ENCODE data around the gene ZNF22. TPM values are rescaled to one million over a fixed set of nuclear protein-coding genes. Genes with fewer than 3 reads are reported as not detected.
A peak's percentile ranks its signal among the peaks of the same experiment; 100 is the strongest.

ZNF22 gene
- total RNA-seq, 1 donor from 2014 or later, result 21.6 TPM

- Mint-ChIP-seq H3K36me3 (ENCODE audit: low read depth) (peaks cover 11% of the 10 kb centered on the region), H3K4me3 (ENCODE audit: unreplicated experiment) (peak overlapping the region; percentile 22), H3K27me3 (ENCODE audit: low read depth) (no peaks in the 10 kb centered on the region), H3K27ac (ENCODE audit: unreplicated experiment) (peak overlapping the region; percentile 83), H3K9me3 (ENCODE audit: low read depth) (no peaks in the 10 kb centered on the region), H3K4me1 (ENCODE audit: low read depth) (peaks cover 74% of the 10 kb centered on the region)
- TF ChIP-seq CTCF (IDR thresholded peaks at IDR 0.05), result no peak
- DNase-seq (ENCODE audit: low spot score), result no peak
These were observed 34.5 kb upstream of the ZNF22 start for GRCh38 chr10:44966129-44966815.

GRCh38 chr10:44966816-44967509 lies 33.8 kb upstream of the ZNF22 start:
- H3K4me3 Mint-ChIP-seq (ENCODE audit: unreplicated experiment), result no peak overlapping the region
- peaks cover 67% of the 10 kb centered on the region for H3K4me1 Mint-ChIP-seq (ENCODE audit: low read depth)
- TF ChIP-seq CTCF (IDR thresholded peaks at IDR 0.05), result peak; percentile 64
- no peaks in the 10 kb centered on the region for H3K27me3 Mint-ChIP-seq (ENCODE audit: low read depth)
- peak overlapping the region; percentile 71 for H3K27ac Mint-ChIP-seq (ENCODE audit: unreplicated experiment)
- peaks cover 13% of the 10 kb centered on the region for H3K36me3 Mint-ChIP-seq (ENCODE audit: low read depth)
- no peaks in the 10 kb centered on the region for H3K9me3 Mint-ChIP-seq (ENCODE audit: low read depth)
- DNase-seq (ENCODE audit: low spot score), result no peak

GRCh38 chr10:44967616-44968015 lies 33.1 kb upstream of the ZNF22 start:
- Mint-ChIP-seq H3K27me3 (ENCODE audit: low read depth) (no peaks in the 10 kb centered on the region), H3K9me3 (ENCODE audit: low read depth) (no peaks in the 10 kb centered on the region), H3K4me1 (ENCODE audit: low read depth) (peaks cover 60% of the 10 kb centered on the region), H3K4me3 (ENCODE audit: unreplicated experiment) (no peak overlapping the region), H3K27ac (ENCODE audit: unreplicated experiment) (peak overlapping the region; percentile 71), H3K36me3 (ENCODE audit: low read depth) (peaks cover 14% of the 10 kb centered on the region)
- DNase-seq (ENCODE audit: low spot score), result no peak
- no peak for TF ChIP-seq CTCF (IDR thresholded peaks at IDR 0.05)

- no peaks in the 10 kb centered on the region for H3K9me3 Mint-ChIP-seq (ENCODE audit: low read depth)
- H3K4me1 Mint-ChIP-seq (ENCODE audit: low read depth), result peaks cover 55% of the 10 kb centered on the region
- DNase-seq (ENCODE audit: low spot score), result no peak
- peak overlapping the region; percentile 61 for H3K27ac Mint-ChIP-seq (ENCODE audit: unreplicated experiment)
- H3K27me3 Mint-ChIP-seq (ENCODE audit: low read depth), result no peaks in the 10 kb centered on the region
- no peak for TF ChIP-seq CTCF (IDR thresholded peaks at IDR 0.05)
- peaks cover 14% of the 10 kb centered on the region for H3K36me3 Mint-ChIP-seq (ENCODE audit: low read depth)
- no peak overlapping the region for H3K4me3 Mint-ChIP-seq (ENCODE audit: unreplicated experiment)
These were observed 32.6 kb upstream of the ZNF22 start for GRCh38 chr10:44968091-44968490.

- Mint-ChIP-seq H3K4me1 (ENCODE audit: low read depth) (peaks cover 54% of the 10 kb centered on the region), H3K9me3 (ENCODE audit: low read depth) (no peaks in the 10 kb centered on the region), H3K27me3 (ENCODE audit: low read depth) (no peaks in the 10 kb centered on the region), H3K36me3 (ENCODE audit: low read depth) (peaks cover 15% of the 10 kb centered on the region), H3K4me3 (ENCODE audit: unreplicated experiment) (no peak overlapping the region), H3K27ac (ENCODE audit: unreplicated experiment) (no peak overlapping the region)
- TF ChIP-seq CTCF (IDR thresholded peaks at IDR 0.05), result no peak
- DNase-seq (ENCODE audit: low spot score), result no peak
These were observed 32.0 kb upstream of the ZNF22 start for GRCh38 chr10:44968500-44969400.
